Activated naive CD4-positive, alpha-beta T cell treated with anti-CD3 and anti-CD28 coated beads, Interleukin-2, amount 10 ng/mL, durations not matched to agents 7 days and 5 days (primary cell): ENCODE data around the gene SLC6A13.
"Not testable (repeated sequence)": the region's sequence is repeated elsewhere in the genome, so short reads cannot be mapped to it uniquely, and the experiment has no call there.

ENCODE experiments used
- CTCF ChIA-PET: fragments of 350-600 bp; sonication (Branson Sonifier 250); formaldehyde crosslinking; loops from one replicate; lab custom pipeline; 2021; ENCODE audit warnings: antibody characterized with exemption; lab: Charles Lee
- DNase-seq: peaks from one replicate; pipeline ENCODE4 v3.0.0-alpha.2; 2020
- H3K27ac Mint-ChIP-seq: one replicate; pipeline ENCODE4 v1.8.0; 2021; ENCODE audit warnings: mild to moderate bottlenecking, moderate library complexity, mixed read lengths
- H3K27me3 Mint-ChIP-seq: one replicate; pipeline ENCODE4 v1.8.0; 2021; ENCODE audit warnings: mild to moderate bottlenecking, mixed read lengths
- H3K36me3 Mint-ChIP-seq: one replicate; pipeline ENCODE4 v1.8.0; 2021; ENCODE audit warnings: mixed read lengths
- H3K4me1 Mint-ChIP-seq: one replicate; pipeline ENCODE4 v1.8.0; 2021; ENCODE audit warnings: mixed read lengths
- H3K4me3 Mint-ChIP-seq: one replicate; pipeline ENCODE4 v1.8.0; 2021; ENCODE audit warnings: mild to moderate bottlenecking, moderate library complexity, mixed read lengths
- H3K9me3 Mint-ChIP-seq: one replicate; pipeline ENCODE4 v1.8.0; 2021; ENCODE audit warnings: mixed read lengths

SLC6A13 gene

DNA sequence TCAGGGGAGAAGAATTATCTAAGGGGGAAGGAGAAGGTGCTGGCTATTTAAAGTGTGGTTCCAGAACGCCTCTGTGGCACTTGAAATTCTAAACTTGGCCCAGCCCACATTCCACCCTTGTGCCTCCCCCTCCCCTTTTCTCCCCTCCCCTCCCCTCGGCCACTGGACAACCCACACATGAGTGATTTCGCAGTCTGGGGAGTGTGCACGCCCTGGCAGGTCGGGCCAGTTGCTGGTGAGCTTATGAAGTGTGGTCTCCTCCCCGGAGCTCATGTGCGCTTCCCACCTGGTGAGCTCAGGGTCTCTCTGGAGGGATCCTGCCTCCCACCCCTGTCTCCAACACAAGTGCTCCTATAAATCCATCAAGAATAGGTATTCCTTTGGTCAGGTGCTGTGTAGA, at the start of gene SLC6A13:
Gene SLC6A13, minus strand, starts transcription at position 20 of the 400 bp plus-strand sequence. CDS start 2,784 bp downstream, outside the sequence.
- Mint-ChIP-seq H3K4me3 (no peak within 1 kb of the TSS), H3K9me3 (no peaks in the 10 kb centered on the region), H3K27ac (no peak within 1 kb of the TSS), H3K27me3 (peaks cover 37% of the 10 kb centered on the region), H3K36me3 (no peaks in the 10 kb centered on the region), H3K4me1 (peaks cover 4% of the 10 kb centered on the region)
- CTCF ChIA-PET, result no interaction called here
- no peak for DNase-seq

GRCh38 chr12:308511-308910, 45.9 kb upstream of the SLC6A13 start:
- Mint-ChIP-seq H3K4me1 (peaks cover 4% of the 10 kb centered on the region), H3K4me3 (no peak overlapping the region), H3K9me3 (no peaks in the 10 kb centered on the region), H3K27me3 (no peaks in the 10 kb centered on the region), H3K36me3 (peaks cover 68% of the 10 kb centered on the region), H3K27ac (no peak overlapping the region)
- CTCF ChIA-PET, result no interaction called here
- no peak for DNase-seq

DNA sequence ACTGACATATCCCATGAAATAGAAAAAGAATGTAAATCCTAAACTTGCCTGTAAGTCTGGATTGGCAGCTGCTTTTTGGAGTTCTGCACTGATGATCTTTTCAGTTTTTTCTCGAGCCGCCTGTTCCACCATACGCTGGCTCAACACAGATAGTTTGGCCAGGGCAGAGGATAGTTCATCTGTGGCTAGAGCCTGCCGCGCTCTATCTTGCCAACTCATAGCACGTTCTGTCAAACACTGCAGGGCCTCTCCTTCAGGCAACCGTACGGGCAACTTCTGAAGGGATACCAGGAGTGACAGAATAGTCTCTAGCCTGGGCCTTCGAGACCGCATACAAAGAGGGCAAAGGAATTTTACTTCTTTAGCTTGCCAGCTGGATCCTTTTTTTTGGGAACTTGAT, 44.8 kb upstream of the SLC6A13 start:
- Mint-ChIP-seq H3K27me3 (no peaks in the 10 kb centered on the region), H3K36me3 (peaks cover 75% of the 10 kb centered on the region), H3K4me1 (peaks cover 15% of the 10 kb centered on the region), H3K27ac (no peak overlapping the region), H3K9me3 (peaks cover 1% of the 10 kb centered on the region), H3K4me3 (no peak overlapping the region)
- CTCF ChIA-PET, result no interaction called here
- DNase-seq, result no peak

GRCh38 chr12:304805-305204, 42.2 kb upstream of the SLC6A13 start:
- Mint-ChIP-seq H3K27me3 (no peaks in the 10 kb centered on the region), H3K36me3 (peaks cover 85% of the 10 kb centered on the region), H3K4me3 (no peak overlapping the region), H3K27ac (no peak overlapping the region), H3K4me1 (peaks cover 26% of the 10 kb centered on the region), H3K9me3 (peaks cover 7% of the 10 kb centered on the region)
- no peak for DNase-seq
- CTCF ChIA-PET, result no interaction called here

DNA sequence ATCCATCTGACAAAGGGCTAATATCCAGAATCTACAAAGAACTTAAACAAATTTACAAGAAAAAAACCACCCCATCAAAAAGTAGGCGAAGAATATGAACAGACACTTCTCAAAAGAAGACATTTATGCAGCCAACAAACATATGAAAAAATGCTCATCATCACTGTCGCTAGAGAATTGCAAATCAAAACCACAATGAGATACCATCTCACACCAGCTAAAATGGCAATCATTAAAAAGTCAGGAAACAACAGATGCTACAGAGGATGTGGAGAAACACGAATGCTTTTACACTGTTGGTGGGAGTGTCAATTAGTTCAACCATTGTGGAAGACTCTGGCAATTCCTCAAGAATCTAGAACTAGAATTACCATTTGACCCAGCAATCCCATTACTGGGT, 40.1 kb upstream of the SLC6A13 start:
- DNase-seq, H3K27ac Mint-ChIP-seq, CTCF ChIA-PET, H3K27me3 Mint-ChIP-seq, H3K4me3 Mint-ChIP-seq: not testable (repeated sequence)
- Mint-ChIP-seq H3K36me3 (peaks cover 87% of the 10 kb centered on the region), H3K4me1 (peaks cover 26% of the 10 kb centered on the region), H3K9me3 (peaks cover 10% of the 10 kb centered on the region)

- CTCF ChIA-PET, H3K27ac Mint-ChIP-seq, H3K4me3 Mint-ChIP-seq, H3K27me3 Mint-ChIP-seq, DNase-seq: not testable (repeated sequence)
- H3K9me3 Mint-ChIP-seq, result peaks cover 10% of the 10 kb centered on the region
- H3K36me3 Mint-ChIP-seq, result peaks cover 87% of the 10 kb centered on the region
- H3K4me1 Mint-ChIP-seq, result peaks cover 26% of the 10 kb centered on the region
These were observed 37.5 kb upstream of the SLC6A13 start for GRCh38 chr12:300166-300565.

GRCh38 chr12:299511-299910, 36.9 kb upstream of the SLC6A13 start:
- H3K27me3 Mint-ChIP-seq, H3K4me3 Mint-ChIP-seq, CTCF ChIA-PET, DNase-seq, H3K27ac Mint-ChIP-seq: not testable (repeated sequence)
- Mint-ChIP-seq H3K4me1 (peaks cover 26% of the 10 kb centered on the region), H3K36me3 (peaks cover 91% of the 10 kb centered on the region), H3K9me3 (peaks cover 10% of the 10 kb centered on the region)

DNA sequence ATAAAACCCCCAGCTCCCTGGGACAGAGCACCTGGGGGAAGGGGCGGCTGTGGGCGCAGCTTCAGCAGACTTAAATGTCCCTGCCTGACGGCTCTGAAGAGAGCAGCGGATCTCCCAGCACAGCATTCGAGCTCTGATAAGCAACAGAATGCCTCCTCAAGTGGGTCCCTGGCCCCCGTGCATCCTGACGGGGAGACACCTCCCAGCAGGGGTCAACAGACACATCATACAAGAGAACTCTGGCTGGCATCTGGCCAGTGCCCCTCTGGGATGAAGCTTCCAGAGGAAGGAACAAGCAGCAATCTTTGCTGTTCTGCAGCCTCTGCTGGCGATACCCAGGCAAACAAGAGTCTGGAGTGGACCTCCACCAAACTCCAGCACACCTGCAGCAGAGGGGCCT, 35.4 kb upstream of the SLC6A13 start:
- CTCF ChIA-PET, H3K27ac Mint-ChIP-seq: not testable (repeated sequence)

GRCh38 chr12:295132-295531, 32.5 kb upstream of the SLC6A13 start:
- Mint-ChIP-seq H3K27ac (peak overlapping the region; percentile 65), H3K4me1 (no peaks in the 10 kb centered on the region), H3K4me3 (no peak overlapping the region), H3K36me3 (peaks cover 82% of the 10 kb centered on the region), H3K27me3 (no peaks in the 10 kb centered on the region), H3K9me3 (peaks cover 5% of the 10 kb centered on the region)
- DNase-seq, result no peak
- CTCF ChIA-PET, result no interaction called here

More for the DNA sequence above, 35.4 kb upstream of the SLC6A13 start:
- H3K9me3 Mint-ChIP-seq, result peaks cover 10% of the 10 kb centered on the region
- peaks cover 91% of the 10 kb centered on the region for H3K36me3 Mint-ChIP-seq
- peaks cover 17% of the 10 kb centered on the region for H3K4me1 Mint-ChIP-seq
- not testable (repeated sequence) for H3K27me3 Mint-ChIP-seq, DNase-seq, H3K4me3 Mint-ChIP-seq

DNA sequence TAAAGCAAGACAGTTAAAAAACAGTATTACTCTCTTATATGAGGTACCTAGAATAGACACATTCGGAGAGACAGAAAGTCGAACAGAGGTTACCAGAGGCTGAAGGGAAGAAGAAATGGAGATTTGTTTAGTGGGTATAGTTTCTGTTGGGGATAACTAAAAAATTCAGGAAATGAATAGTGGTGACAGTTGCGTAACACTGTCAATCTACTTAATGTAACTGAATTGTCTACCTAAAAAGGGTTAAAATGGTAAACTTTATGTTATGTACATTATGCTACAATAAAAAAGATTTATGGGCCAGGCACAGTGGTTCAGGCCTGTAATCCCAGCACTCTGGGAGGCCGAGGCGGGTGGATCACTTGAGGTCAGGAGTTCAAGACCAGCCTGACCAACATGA, 30.6 kb upstream of the SLC6A13 start:
- CTCF ChIA-PET, result no interaction called here
- H3K4me1 Mint-ChIP-seq, result no peaks in the 10 kb centered on the region
- no peak for DNase-seq
- no peaks in the 10 kb centered on the region for H3K27me3 Mint-ChIP-seq
- H3K27ac Mint-ChIP-seq, result no peak overlapping the region
- H3K4me3 Mint-ChIP-seq, result no peak overlapping the region
- H3K9me3 Mint-ChIP-seq, result no peaks in the 10 kb centered on the region
- H3K36me3 Mint-ChIP-seq, result peaks cover 70% of the 10 kb centered on the region

DNA sequence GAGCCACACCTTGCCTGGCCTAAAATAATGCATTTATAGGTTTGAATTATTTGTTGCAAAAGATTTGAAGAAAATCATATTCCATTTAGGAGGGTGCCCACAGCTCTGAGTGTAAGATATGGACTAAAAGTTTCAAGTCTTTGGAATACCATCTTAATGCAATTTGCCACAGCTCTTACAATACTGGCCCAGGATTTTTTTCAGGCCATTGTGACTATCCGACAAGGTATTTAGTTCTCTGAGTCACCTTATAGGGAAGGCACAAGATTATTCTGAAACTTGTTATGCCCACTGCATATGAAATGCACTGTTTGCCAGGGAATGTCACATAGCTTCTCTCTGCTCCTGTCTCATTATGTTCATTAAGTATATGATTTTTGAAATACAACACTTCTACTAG, 29.6 kb upstream of the SLC6A13 start:
- no peak for DNase-seq
- no peaks in the 10 kb centered on the region for H3K4me1 Mint-ChIP-seq
- peaks cover 72% of the 10 kb centered on the region for H3K36me3 Mint-ChIP-seq
- no peak overlapping the region for H3K27ac Mint-ChIP-seq
- no peak overlapping the region for H3K4me3 Mint-ChIP-seq
- no peaks in the 10 kb centered on the region for H3K27me3 Mint-ChIP-seq
- no peaks in the 10 kb centered on the region for H3K9me3 Mint-ChIP-seq
- CTCF ChIA-PET, result interaction anchor here (0.8 kb wide), 1 partner anchor 17 kb away, joined by 3 read pairs; no protein-coding TSS in a partner anchor

DNA sequence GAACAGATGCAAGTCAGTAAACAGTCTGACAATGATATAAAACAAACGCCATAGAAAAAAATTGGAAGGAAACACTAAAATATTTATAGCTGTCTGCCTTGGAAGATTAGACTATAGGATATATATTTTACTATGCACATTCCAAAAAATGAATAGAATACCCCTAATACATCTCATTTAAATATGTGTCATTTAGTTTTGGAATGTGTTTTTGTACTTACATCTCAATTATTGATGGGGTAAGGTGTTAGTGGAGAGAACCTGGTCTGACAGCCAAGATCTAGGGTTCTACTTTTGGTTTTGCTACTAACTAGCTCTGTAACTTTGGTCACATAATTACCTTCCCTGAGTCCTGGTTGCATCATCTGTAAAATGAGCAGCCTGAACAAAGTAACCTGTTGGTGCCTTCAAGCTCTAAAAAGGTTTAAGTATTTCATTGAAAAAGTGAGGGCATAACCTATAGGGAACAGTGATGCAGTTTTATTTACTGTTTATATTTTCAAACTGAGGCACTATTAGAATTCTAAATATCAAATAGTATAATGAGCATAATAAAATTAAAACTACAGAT, 28.6 kb upstream of the SLC6A13 start:
- no peaks in the 10 kb centered on the region for H3K27me3 Mint-ChIP-seq
- no peaks in the 10 kb centered on the region for H3K9me3 Mint-ChIP-seq
- no peak for DNase-seq
- no peak overlapping the region for H3K4me3 Mint-ChIP-seq
- H3K27ac Mint-ChIP-seq, result no peak overlapping the region
- H3K36me3 Mint-ChIP-seq, result peaks cover 75% of the 10 kb centered on the region
- H3K4me1 Mint-ChIP-seq, result peaks cover 3% of the 10 kb centered on the region
- CTCF ChIA-PET, result no interaction called here

DNA sequence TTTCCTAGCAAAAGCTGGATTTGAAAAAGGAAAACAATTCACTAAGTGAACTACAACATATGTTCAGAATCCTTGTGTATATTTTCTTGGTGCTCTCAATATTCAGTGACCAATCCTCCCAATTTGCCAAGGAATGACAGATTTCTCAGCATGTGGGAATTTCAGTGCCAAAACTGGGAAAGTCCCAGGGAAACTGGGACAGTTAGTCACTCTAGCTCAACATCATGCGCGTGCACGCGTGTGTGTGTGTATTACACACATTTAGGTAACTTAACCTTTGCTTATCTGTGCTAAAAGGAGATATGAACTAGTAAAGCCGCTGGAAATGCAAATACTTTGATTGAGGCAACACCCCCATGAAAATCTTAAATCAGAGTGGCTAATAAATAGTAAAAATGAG, 26.1 kb upstream of the SLC6A13 start:
- CTCF ChIA-PET, result no interaction called here
- Mint-ChIP-seq H3K27ac (no peak overlapping the region), H3K4me3 (no peak overlapping the region), H3K4me1 (peaks cover 3% of the 10 kb centered on the region), H3K36me3 (peaks cover 74% of the 10 kb centered on the region), H3K27me3 (no peaks in the 10 kb centered on the region), H3K9me3 (no peaks in the 10 kb centered on the region)
- DNase-seq, result no peak

DNA sequence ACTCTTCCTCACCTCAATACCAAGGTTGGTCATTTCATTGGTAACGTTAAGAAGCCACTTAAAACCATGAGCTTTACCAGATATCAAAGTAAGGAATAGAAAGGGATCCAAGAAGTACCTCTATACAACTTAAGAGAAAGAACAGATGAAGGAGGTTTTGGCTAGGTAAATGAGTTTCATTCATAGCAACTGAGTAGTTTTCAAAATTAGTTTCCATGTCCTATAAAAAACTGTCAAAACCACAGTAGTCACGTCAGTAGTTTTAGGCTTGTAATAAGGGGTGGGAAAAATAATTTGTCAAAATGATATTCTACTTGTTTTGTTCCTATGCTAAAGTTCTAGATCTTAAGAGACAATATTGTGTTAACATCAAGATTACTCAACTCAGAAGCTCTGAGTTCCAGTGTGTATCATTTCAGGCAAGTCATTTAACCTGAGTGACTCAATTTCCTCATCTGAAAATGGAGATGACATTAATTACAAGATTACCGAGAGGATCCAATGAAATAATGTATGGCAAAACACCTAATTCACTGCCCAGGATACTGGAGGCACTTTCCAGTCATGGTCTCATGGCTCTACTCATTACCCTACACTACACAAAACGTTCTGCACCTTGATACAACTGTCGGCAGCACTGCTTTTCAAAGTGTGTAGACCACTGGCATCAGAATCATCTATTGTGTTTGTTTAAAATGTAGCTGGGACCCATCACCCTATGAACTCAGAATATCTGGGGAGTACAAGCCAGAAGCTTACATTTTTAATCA, 24.1 kb upstream of the SLC6A13 start:
- Mint-ChIP-seq H3K27ac (no peak overlapping the region), H3K4me3 (no peak overlapping the region), H3K4me1 (peaks cover 3% of the 10 kb centered on the region), H3K36me3 (peaks cover 72% of the 10 kb centered on the region), H3K9me3 (no peaks in the 10 kb centered on the region), H3K27me3 (no peaks in the 10 kb centered on the region)
- no peak for DNase-seq
- CTCF ChIA-PET, result interaction anchor here (1.8 kb wide), 1 partner anchor 10 kb away, joined by 6 read pairs; no protein-coding TSS in a partner anchor

DNA sequence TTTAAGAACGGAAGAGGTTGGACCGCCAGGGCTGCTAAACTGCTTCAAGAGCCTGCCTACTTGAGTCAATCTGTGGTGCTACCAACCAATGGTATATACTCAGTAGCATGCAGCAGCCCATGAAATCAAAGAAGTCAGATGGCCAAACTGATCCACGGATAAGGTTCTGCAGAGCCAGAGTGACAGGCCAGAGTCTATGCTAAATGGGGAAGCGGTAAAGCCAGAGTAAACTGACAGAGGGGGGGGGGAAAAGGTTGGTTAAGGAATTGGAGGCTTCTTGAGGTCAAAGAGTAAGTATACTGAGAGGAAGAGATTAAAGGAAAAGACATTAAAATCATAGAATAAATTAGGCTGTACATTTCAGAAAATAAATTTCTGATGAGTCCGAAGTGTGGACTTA, 15.4 kb upstream of the SLC6A13 start:
- Mint-ChIP-seq H3K4me3 (no peak overlapping the region), H3K27ac (no peak overlapping the region), H3K9me3 (no peaks in the 10 kb centered on the region), H3K27me3 (no peaks in the 10 kb centered on the region), H3K4me1 (no peaks in the 10 kb centered on the region), H3K36me3 (peaks cover 26% of the 10 kb centered on the region)
- CTCF ChIA-PET, result no interaction called here
- no peak for DNase-seq
